Measurements from ENCODE around the gene MARS1. TPM values are rescaled to one million over a fixed set of nuclear protein-coding genes. Genes with fewer than 3 reads are reported as not detected.

MARS1 gene
- total and polyA plus RNA-seq, 5 donors from 2014 or later = 71.9 to 219 (median 83.2) TPM

- Mint-ChIP-seq H3K27me3 (peaks cover 49% of the 10 kb centered on the region), H3K36me3 (no peaks in the 10 kb centered on the region), H3K27ac (peak within 1 kb of the TSS; percentile 38 to 79 (median 52)), H3K4me1 (peaks cover 18 to 38% (median 28%) of the 10 kb centered on the region in 4 donors), H3K4me3 (peak within 1 kb of the TSS; percentile 70 to 96 (median 78)), H3K9me3 (no peaks in the 10 kb centered on the region)
- DNase-seq (peak; percentile 39 to 56 (median 50)), ATAC-seq (ENCODE audit: low read depth in 2 of 2) (peak; percentile 19 to 40)
- Histone ChIP-seq H3K27ac (ENCODE audit: insufficient read depth, low read length, poor library complexity, severe bottlenecking) (no peak within 1 kb of the TSS), H3K9me3 (ENCODE audit: control insufficient read depth in 2 of 2, low read length in 2 of 2) (no peaks in the 10 kb centered on the region), H3K4me3 (ENCODE audit: low read depth, low read length) (no peak within 1 kb of the TSS), H3K4me1 (ENCODE audit: control insufficient read depth, insufficient read depth, low read length, poor library complexity, severe bottlenecking) (peaks cover 28% of the 10 kb centered on the region), H3K36me3 (ENCODE audit: control insufficient read depth, insufficient read depth, low read length) (peaks cover 1% of the 10 kb centered on the region), H3K27me3 (ENCODE audit: control insufficient read depth, insufficient read depth, low read length) (peaks cover 6% of the 10 kb centered on the region)
These were observed 62.2 kb downstream of the MARS1 start, which contains the start of gene KIF5A for GRCh38 chr12:57549909-57550640. TSS of gene KIF5A (plus strand) at chr12:57550044. CDS start at chr12:57550272, 228 bp downstream.

- ATAC-seq (ENCODE audit: low read depth in 2 of 2) (no peak), DNase-seq (no peak)
- H3K36me3 ChIP-seq (ENCODE audit: control insufficient read depth, insufficient read depth, low read length) = no peaks in the 10 kb centered on the region
- Mint-ChIP-seq H3K27ac (peak overlapping the region in 1 of 3 donors; percentile 52), H3K4me1 (peaks cover 12 to 30% (median 21%) of the 10 kb centered on the region in 4 donors), H3K36me3 (no peaks in the 10 kb centered on the region), H3K4me3 (peak overlapping the region; percentile 46 to 96 (median 72)), H3K27me3 (peaks cover 49% of the 10 kb centered on the region), H3K9me3 (no peaks in the 10 kb centered on the region)
- no peaks in the 10 kb centered on the region for H3K9me3 ChIP-seq (ENCODE audit: control insufficient read depth in 2 of 2, low read length in 2 of 2)
- peaks cover 24% of the 10 kb centered on the region for H3K4me1 ChIP-seq (ENCODE audit: control insufficient read depth, insufficient read depth, low read length, poor library complexity, severe bottlenecking)
- H3K27me3 ChIP-seq (ENCODE audit: control insufficient read depth, insufficient read depth, low read length) = peaks cover 6% of the 10 kb centered on the region
- H3K4me3 ChIP-seq (ENCODE audit: low read depth, low read length) = no peak overlapping the region
- H3K27ac ChIP-seq (ENCODE audit: insufficient read depth, low read length, poor library complexity, severe bottlenecking) = no peak overlapping the region
These were observed 63.0 kb downstream of the MARS1 start for GRCh38 chr12:57550641-57551549.

- DNase-seq = no peak
- H3K9me3 Mint-ChIP-seq = no peaks in the 10 kb centered on the region
- H3K27me3 ChIP-seq (ENCODE audit: control insufficient read depth, insufficient read depth, low read length) = peaks cover 6% of the 10 kb centered on the region
- no peak overlapping the region for H3K27ac ChIP-seq (ENCODE audit: insufficient read depth, low read length, poor library complexity, severe bottlenecking)
- H3K36me3 Mint-ChIP-seq = no peaks in the 10 kb centered on the region
- peaks cover 16% of the 10 kb centered on the region for H3K4me1 ChIP-seq (ENCODE audit: control insufficient read depth, insufficient read depth, low read length, poor library complexity, severe bottlenecking)
- H3K4me3 ChIP-seq (ENCODE audit: low read depth, low read length) = no peak overlapping the region
- no peaks in the 10 kb centered on the region for H3K9me3 ChIP-seq (ENCODE audit: control insufficient read depth in 2 of 2, low read length in 2 of 2)
- ATAC-seq (ENCODE audit: low read depth in 2 of 2) = no peak
- H3K4me3 Mint-ChIP-seq = peak overlapping the region in 3 of 4 donors; percentile 46 to 96 (median 79)
- H3K4me1 Mint-ChIP-seq = peaks cover 7 to 23% (median 15%) of the 10 kb centered on the region in 4 donors
- no peaks in the 10 kb centered on the region for H3K36me3 ChIP-seq (ENCODE audit: control insufficient read depth, insufficient read depth, low read length)
- no peak overlapping the region for H3K27ac Mint-ChIP-seq
- H3K27me3 Mint-ChIP-seq = peaks cover 49% of the 10 kb centered on the region
These were observed 63.9 kb downstream of the MARS1 start for GRCh38 chr12:57551637-57552305.

- H3K36me3 ChIP-seq (ENCODE audit: control insufficient read depth, insufficient read depth, low read length) = no peaks in the 10 kb centered on the region
- ATAC-seq (ENCODE audit: low read depth in 2 of 2) (no peak), DNase-seq (no peak)
- Mint-ChIP-seq H3K4me1 (peaks cover 5 to 19% (median 12%) of the 10 kb centered on the region in 4 donors), H3K36me3 (no peaks in the 10 kb centered on the region), H3K9me3 (no peaks in the 10 kb centered on the region), H3K27me3 (peaks cover 44% of the 10 kb centered on the region), H3K27ac (no peak overlapping the region), H3K4me3 (no peak overlapping the region)
- H3K9me3 ChIP-seq (ENCODE audit: control insufficient read depth in 2 of 2, low read length in 2 of 2) = no peaks in the 10 kb centered on the region
- peaks cover 6% of the 10 kb centered on the region for H3K27me3 ChIP-seq (ENCODE audit: control insufficient read depth, insufficient read depth, low read length)
- H3K27ac ChIP-seq (ENCODE audit: insufficient read depth, low read length, poor library complexity, severe bottlenecking) = no peak overlapping the region
- peaks cover 15% of the 10 kb centered on the region for H3K4me1 ChIP-seq (ENCODE audit: control insufficient read depth, insufficient read depth, low read length, poor library complexity, severe bottlenecking)
- no peak overlapping the region for H3K4me3 ChIP-seq (ENCODE audit: low read depth, low read length)
These were observed 64.4 kb downstream of the MARS1 start for GRCh38 chr12:57552306-57552651.

DNA sequence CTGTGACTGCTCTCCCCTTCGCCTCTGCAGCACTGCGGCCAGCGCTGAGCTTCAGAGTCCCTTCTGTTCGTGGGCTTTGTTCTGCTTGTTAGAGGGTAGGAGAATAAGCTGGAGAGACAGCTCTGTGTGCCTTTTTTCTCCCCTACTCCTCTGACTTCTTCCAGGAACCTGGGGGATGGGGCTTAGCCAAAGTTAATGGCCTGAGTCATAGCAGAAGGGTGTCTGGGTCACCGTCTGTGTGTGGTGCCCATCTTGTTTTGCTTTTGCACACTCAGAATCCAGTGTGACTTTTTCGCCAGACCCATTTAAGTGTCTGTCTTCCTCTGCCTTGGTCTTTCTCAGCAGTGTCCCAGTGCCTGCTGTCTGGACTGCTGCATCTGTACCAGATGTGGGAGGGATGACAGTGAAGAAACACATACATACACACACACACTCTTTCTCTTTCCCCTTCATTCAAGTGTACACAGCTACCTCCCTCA, 65.0 kb downstream of the MARS1 start:
- Mint-ChIP-seq H3K4me3 (no peak overlapping the region), H3K36me3 (no peaks in the 10 kb centered on the region), H3K27me3 (peaks cover 41% of the 10 kb centered on the region), H3K4me1 (peaks cover 0 to 14% (median 8%) of the 10 kb centered on the region in 4 donors), H3K9me3 (no peaks in the 10 kb centered on the region), H3K27ac (no peak overlapping the region)
- ATAC-seq (ENCODE audit: low read depth in 2 of 2) = no peak
- Histone ChIP-seq H3K36me3 (ENCODE audit: control insufficient read depth, insufficient read depth, low read length) (no peaks in the 10 kb centered on the region), H3K9me3 (ENCODE audit: control insufficient read depth in 2 of 2, low read length in 2 of 2) (no peaks in the 10 kb centered on the region), H3K27me3 (ENCODE audit: control insufficient read depth, insufficient read depth, low read length) (peaks cover 6% of the 10 kb centered on the region), H3K27ac (ENCODE audit: insufficient read depth, low read length, poor library complexity, severe bottlenecking) (no peak overlapping the region), H3K4me3 (ENCODE audit: low read depth, low read length) (no peak overlapping the region), H3K4me1 (ENCODE audit: control insufficient read depth, insufficient read depth, low read length, poor library complexity, severe bottlenecking) (peaks cover 12% of the 10 kb centered on the region)
- no peak for DNase-seq

DNA sequence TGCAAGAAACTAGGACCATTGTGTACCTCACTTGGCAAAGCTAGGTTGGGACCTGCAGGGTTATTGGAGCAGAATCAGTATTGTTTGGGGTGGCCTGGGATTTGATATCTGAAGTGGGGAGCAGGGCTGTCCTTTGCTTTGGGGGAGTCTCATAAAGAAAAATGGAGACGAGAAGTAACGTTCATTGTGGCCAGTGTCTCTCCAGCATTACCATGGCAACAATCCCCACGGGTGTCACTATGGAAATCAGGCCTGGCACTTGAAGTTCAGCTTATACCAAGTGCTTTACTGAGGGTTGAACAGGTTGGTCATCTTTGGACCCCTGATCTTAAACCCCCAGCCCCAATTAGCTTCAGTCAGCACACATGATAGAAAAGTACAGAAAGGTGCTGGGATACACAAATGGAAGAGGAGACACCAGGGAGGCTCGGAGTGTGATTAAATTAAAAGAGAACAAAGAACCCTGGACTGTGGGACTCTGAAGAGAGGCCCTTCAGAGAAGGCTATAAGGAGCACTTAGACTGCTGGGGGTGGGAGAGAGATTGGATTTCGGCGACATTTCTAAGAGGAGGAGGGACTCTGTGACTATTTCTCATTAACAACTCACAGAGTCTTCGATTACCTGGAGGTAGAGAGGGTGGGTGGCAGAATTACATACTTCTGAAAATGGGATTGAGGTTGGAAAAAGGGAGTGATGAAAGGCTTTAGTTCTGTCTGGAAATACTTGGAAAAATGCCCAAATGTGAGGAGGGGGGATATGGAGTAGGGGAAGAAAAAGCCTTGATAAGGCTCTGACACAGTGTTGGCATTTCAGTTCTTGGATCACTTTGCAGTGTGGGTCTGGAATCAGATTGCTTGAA, 65.7 kb downstream of the MARS1 start:
- Histone ChIP-seq H3K27me3 (ENCODE audit: control insufficient read depth, insufficient read depth, low read length) (peaks cover 4% of the 10 kb centered on the region), H3K4me1 (ENCODE audit: control insufficient read depth, insufficient read depth, low read length, poor library complexity, severe bottlenecking) (peaks cover 12% of the 10 kb centered on the region), H3K36me3 (ENCODE audit: control insufficient read depth, insufficient read depth, low read length) (no peaks in the 10 kb centered on the region), H3K9me3 (ENCODE audit: control insufficient read depth in 2 of 2, low read length in 2 of 2) (no peaks in the 10 kb centered on the region), H3K27ac (ENCODE audit: insufficient read depth, low read length, poor library complexity, severe bottlenecking) (no peak overlapping the region), H3K4me3 (ENCODE audit: low read depth, low read length) (no peak overlapping the region)
- ATAC-seq (ENCODE audit: low read depth in 2 of 2) (no peak), DNase-seq (no peak)
- no peak overlapping the region for H3K4me3 Mint-ChIP-seq
- H3K4me1 Mint-ChIP-seq = peaks cover 0 to 14% (median 7%) of the 10 kb centered on the region in 4 donors
- H3K27ac Mint-ChIP-seq = peak overlapping the region in 1 of 3 donors; percentile 50
- H3K9me3 Mint-ChIP-seq = no peaks in the 10 kb centered on the region
- H3K36me3 Mint-ChIP-seq = no peaks in the 10 kb centered on the region
- H3K27me3 Mint-ChIP-seq = peaks cover 39% of the 10 kb centered on the region

GRCh38 chr12:57554453-57554852, 66.6 kb downstream of the MARS1 start:
- H3K27me3 ChIP-seq (ENCODE audit: control insufficient read depth, insufficient read depth, low read length) = peaks cover 2% of the 10 kb centered on the region
- H3K36me3 Mint-ChIP-seq = no peaks in the 10 kb centered on the region
- H3K36me3 ChIP-seq (ENCODE audit: control insufficient read depth, insufficient read depth, low read length) = no peaks in the 10 kb centered on the region
- H3K9me3 ChIP-seq (ENCODE audit: control insufficient read depth in 2 of 2, low read length in 2 of 2) = no peaks in the 10 kb centered on the region
- H3K4me3 ChIP-seq (ENCODE audit: low read depth, low read length) = no peak overlapping the region
- no peak overlapping the region for H3K4me3 Mint-ChIP-seq
- no peak for DNase-seq
- peaks cover 0 to 10% (median 3%) of the 10 kb centered on the region in 4 donors for H3K4me1 Mint-ChIP-seq
- ATAC-seq (ENCODE audit: low read depth in 2 of 2) = no peak
- H3K9me3 Mint-ChIP-seq = no peaks in the 10 kb centered on the region
- H3K27ac Mint-ChIP-seq = no peak overlapping the region
- peaks cover 30% of the 10 kb centered on the region for H3K27me3 Mint-ChIP-seq
- H3K27ac ChIP-seq (ENCODE audit: insufficient read depth, low read length, poor library complexity, severe bottlenecking) = no peak overlapping the region
- H3K4me1 ChIP-seq (ENCODE audit: control insufficient read depth, insufficient read depth, low read length, poor library complexity, severe bottlenecking) = peaks cover 10% of the 10 kb centered on the region
